AG10803 (cell line): ENCODE results near the gene DGKA.

Source experiments
- DNase-seq: peaks from one replicate; pipeline ENCODE4 v3.0.0; 2010; ENCODE audit warnings: low read depth
- H3K4me3 ChIP-seq: 2 replicates; pipeline ENCODE4 v1.5.1; 2011; ENCODE audit warnings: mild to moderate bottlenecking, low read length, control low read depth
- TF ChIP-seq, protein P1 (sequence below): conservative IDR thresholded peaks from 2 replicates; pipeline ENCODE4 v1.5.1; 2011; ENCODE audit warnings: mild to moderate bottlenecking, low read length, control low read depth, inconsistent platforms

Gene DGKA

DNA sequence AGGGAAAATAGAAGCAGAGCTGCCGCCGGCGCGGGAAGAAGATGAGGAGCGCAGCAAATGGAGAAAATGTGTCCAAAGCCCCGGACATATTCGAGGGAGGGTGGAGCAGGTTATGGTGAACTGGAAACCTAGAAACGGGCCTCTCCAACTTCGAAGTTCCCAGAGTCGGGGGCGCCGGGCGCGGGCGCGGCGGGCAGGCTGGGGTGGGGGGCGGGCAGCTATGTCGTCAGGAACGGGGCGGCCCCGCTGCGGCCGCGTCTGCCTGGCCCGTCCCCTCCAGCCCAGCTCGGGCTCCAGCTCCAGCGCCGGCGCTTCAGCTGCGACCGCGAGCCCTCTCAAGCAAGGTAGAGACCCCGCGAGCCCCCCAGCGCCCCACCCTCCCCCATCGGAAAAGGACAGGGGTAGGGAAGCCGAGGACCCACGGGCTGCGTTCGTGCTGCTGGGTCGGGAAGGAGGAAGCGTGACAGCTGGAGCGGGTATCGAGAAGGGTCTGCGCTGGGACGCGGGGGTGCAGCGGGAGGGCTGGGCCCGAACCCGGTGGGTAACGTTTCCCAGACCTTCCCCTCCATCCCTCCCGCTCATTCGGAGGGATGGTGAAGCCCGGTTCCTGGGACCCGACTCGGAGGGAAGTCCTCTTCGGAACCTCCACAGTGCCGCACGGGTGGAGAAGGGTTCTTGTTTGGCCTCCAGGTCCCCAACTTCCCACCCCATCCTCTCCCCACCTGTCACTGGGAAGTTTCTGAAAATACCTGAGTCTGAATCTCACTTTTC, 1.0 kb downstream of the DGKA start:
- TF ChIP-seq, protein P1, sequence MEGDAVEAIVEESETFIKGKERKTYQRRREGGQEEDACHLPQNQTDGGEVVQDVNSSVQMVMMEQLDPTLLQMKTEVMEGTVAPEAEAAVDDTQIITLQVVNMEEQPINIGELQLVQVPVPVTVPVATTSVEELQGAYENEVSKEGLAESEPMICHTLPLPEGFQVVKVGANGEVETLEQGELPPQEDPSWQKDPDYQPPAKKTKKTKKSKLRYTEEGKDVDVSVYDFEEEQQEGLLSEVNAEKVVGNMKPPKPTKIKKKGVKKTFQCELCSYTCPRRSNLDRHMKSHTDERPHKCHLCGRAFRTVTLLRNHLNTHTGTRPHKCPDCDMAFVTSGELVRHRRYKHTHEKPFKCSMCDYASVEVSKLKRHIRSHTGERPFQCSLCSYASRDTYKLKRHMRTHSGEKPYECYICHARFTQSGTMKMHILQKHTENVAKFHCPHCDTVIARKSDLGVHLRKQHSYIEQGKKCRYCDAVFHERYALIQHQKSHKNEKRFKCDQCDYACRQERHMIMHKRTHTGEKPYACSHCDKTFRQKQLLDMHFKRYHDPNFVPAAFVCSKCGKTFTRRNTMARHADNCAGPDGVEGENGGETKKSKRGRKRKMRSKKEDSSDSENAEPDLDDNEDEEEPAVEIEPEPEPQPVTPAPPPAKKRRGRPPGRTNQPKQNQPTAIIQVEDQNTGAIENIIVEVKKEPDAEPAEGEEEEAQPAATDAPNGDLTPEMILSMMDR: no peak
- DNase-seq: peak; percentile 26
- peak overlapping the region; percentile 88 for H3K4me3 ChIP-seq

DNA sequence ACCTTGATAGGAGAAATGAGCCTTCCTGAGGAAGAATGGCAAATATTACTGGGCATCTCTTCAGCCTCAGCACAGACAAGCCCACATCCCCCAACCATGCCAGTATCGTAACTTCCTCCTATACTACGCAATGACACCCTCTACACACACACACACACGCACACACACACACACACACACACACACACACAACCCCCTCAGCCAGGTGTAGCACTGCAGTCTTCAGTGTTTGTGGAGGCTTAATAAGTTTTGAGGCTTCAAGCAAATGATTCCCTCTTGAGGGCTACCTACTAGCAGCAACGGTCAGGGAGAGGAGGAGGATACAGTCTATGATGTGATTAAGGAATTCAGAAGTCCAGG, 1.6 kb downstream of the DGKA start:
- TF ChIP-seq, protein P1: no peak; the same call in 1 of the 2 replicates
- peak; percentile 46 for DNase-seq
- peak overlapping the region; percentile 88 for H3K4me3 ChIP-seq

DNA sequence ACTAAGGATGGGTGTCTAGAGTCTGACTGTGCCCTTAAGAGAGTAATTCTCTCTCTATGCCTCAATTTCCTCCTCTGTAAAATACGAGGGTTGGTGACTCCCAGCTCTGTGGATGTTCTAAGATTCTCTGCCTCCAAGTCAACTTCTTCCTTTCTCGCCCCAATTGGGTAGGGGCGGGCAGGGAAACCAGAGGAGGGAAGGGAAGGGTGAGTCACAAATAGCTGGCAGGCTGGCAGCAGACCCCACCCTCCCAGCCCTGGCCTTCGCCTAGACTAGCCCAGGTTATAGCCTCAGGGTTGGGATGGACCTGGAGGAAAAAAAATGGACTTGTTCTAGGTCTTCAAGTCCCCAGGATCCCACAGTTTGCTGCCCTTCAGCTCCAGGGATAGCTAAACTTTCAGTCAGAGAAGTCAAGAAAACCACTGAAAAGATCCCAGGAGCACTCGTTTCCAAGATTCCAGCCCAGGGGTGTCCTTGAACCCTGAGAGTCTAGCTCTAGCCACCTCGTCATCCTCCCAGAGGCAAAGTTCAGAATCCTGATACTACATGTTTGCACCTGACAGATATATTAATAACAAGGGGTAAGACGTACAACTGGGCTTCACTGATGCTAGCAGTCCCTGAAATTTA, 2.3 kb downstream of the DGKA start:
- peak; percentile 23 for DNase-seq

DNA sequence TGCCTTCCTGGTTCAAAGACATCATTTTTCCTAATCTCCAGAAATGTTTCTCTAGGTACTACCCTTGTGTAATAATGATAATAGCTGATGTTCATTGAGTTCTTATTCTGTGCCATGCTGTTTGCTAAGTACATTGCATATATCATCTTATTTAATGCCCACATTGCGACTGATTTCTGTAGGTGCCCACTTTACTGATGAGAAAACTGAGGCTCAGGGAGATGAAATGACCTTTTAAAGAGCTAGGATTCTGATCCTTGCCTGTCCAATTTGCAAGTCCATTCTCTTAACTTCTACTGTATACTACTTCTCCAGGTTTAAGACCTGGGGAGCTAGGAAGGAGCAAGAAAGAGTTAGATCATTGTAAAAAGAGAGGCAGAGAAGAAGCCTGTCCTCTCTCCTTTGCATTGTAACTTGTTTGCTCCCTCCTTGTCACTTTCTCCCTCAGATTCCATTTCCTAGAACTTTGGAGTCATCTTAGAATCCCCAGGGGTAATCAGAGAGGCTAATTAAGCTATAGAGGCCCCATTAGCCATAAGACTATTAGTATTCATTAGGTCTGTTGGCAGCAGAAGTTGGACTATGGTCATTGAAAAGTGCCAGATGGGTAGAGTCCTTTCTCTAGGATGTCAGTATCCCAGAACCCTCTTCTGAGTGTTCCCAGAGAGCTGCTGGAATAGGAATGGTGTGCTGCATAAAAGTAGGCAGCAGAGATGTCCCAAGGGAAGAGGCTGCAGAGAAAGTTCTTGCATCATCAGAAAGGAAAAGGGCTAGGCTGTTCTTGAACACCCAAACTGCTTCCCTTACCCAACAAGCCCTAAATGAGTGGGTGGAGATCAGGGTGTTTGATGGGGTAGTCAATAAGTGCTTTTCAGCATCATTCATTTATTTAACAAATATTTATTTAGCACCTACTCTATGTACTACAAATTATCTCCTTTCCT, 3.1 kb downstream of the DGKA start:
- H3K4me3 ChIP-seq: no peak overlapping the region; the same call in 1 of the 2 replicates
- peak; percentile 55 for DNase-seq
- TF ChIP-seq, protein P1: no peak

More for the DNA sequence above, 2.3 kb downstream of the DGKA start:
- TF ChIP-seq, protein P1: no peak
- H3K4me3 ChIP-seq: peak overlapping the region; percentile 88

DNA sequence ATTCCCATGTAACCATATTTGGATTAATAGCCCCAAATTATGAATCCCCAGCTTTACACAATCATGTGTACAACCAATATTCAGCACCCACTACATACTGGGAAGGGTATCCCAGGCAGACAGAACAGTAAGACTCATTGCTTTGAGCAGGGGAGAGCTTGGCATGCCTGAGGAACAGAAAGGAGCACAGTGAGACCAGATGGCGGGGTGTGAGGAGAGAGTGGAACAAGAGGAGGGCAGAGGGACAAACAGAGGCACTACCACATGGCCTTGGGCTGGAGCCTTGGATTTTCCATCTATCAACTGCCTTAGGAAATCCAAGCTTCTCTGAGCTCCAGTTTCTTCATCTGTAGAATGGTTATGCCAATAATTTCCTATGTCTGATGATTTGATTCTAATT, 3.8 kb downstream of the DGKA start:
- H3K4me3 ChIP-seq: no peak overlapping the region
- no peak for DNase-seq
- TF ChIP-seq, protein P1: no peak

DNA sequence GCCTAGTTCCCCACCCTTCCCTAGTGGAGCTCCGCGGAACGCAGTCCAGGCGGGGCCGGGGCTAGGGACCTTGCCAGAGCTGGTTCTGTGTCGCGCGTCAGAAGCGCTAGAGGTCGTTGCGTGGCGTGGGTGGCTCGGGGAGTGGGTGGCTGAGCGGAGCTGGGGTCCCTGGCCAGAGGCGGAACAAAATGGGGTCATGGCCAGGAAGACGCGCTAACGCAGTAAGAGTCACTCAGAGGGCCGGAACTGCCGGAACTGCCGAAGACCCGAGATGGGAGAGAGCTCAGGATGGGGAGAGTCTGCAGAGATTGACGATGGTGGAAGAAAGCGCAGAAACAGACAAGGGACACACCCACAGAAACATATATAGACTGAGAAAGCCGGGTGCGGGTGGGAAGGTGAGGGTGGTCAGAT, 4.8 kb downstream of the DGKA start:
- DNase-seq: no peak
- TF ChIP-seq, protein P1: no peak
- H3K4me3 ChIP-seq: peak overlapping the region; percentile 29
